HG03097 (cell line): ENCODE results near the gene SMC5.
"Not testable (repeated sequence)": the region's sequence is repeated elsewhere in the genome, so short reads cannot be mapped to it uniquely, and the experiment has no call there.

ENCODE experiments used
- ATAC-seq: cut with Tn5 transposase; IDR thresholded peaks from one replicate; pipeline ENCODE4 v1.9.1; 2021; ENCODE audit not compliant: unreplicated experiment, low FRiP score

Gene SMC5

GRCh38 chr9:70262366-70262765, 3.6 kb downstream of the SMC5 start:
- ATAC-seq = no peak

DNA sequence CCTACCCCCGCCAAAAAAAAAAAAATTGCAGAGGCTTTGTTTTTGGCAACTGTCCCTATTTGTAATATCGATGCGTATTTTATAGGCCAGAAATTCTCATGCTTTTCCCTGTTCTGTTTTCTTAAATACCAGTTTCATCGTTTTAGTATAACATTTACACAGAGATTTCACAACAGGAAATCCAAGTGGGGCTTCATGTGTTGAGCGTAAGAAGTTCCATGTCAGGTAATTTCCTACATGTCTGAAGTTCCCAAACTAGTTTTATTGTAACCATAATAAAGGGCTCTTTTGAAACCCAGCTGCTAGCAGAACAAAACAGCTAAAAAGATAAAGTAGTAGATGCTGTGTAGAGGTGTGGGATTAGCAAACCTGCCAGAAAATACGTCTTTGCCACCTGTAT, 4.2 kb downstream of the SMC5 start:
- no peak for ATAC-seq

DNA sequence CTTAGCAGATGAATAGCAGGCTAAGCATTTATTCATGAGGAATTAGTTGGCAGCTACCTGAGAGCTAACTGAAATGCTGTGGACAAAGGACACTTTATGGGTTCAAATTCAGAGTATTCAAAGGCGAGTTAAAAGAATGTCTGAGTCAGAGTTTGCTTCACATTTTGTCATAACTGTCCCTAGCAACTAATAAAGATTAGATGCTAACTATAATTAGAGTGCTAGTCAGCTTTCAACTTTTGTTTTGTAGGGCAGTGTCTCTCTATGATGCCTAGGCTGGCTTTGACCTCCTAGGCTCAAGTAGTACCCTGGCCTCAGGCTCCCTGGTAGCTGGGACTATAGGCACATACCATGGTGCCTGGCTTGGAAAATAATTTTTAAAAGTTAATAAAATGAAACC, 4.6 kb downstream of the SMC5 start:
- no peak for ATAC-seq

DNA sequence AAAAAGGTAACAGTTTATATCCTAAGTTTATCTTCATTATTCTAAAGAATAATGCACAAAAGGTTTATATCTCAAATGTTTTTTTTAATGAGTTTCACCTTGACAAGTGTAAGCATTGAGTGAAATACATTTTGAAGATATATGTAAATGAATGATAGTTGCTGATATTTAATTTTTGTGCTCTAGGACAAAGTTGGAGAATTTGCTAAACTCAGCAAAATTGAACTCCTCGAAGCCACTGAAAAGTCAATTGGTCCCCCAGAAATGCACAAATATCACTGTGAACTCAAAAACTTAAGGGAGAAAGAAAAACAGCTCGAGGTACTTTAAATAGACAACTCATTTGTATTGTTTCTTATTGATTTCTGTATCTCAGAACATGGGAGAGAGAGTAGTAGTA, 19.5 kb downstream of the SMC5 start:
- no peak for ATAC-seq

- no peak for ATAC-seq
These were observed 25.1 kb downstream of the SMC5 start for GRCh38 chr9:70283848-70284247.

DNA sequence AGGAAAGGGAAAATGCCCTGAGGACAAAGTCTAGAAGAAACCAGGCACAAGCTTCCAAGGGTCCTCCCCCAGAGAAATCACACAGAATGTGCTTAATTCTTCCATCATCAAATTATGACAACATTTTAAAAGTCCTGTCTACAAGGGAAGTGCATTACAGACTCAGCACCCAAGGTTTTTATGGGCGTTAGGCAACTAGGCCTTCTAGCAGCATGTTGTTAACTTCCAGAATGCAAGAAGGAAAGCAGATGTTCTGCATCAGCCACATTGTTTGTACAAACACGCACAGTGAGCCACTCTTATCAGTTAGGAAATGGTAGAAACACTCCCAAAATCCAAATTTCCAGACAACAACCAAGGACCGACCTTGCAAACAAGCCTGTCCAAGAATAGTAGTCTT, 26.5 kb downstream of the SMC5 start:
- ATAC-seq = no peak

DNA sequence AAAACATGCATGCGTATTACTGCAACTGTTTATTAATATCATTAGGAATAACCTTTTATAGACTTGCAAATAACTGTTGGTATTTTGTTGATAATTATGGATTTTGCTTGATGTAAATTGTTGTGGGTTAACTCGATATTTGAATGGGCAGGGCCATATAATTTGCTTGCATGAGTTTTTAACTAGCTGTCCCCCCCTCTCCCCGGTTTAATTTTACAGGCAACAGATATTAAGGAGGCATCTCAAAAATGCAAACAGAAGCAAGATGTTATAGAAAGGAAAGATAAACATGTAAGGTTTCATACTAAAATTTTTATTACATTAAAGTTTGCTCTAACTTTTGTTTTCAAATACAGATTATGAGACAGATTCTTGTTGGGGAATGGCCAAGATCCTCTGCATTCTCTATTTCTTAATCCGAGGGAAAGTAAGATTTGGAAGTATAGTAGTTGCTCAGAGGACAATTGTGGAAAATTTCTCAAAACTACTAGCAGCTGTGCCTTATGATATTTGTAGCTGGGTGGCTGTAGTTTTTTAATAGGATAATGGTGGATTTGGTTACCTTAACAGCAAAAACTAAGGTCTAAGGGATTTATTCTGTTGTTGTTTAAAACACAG, 27.3 kb downstream of the SMC5 start:
- ATAC-seq = no peak

- no peak for ATAC-seq
These were observed 31.8 kb downstream of the SMC5 start for GRCh38 chr9:70290626-70291025.

- no peak for ATAC-seq
These were observed 32.7 kb downstream of the SMC5 start for GRCh38 chr9:70291446-70291845.

GRCh38 chr9:70292253-70292652, 33.5 kb downstream of the SMC5 start:
- no peak for ATAC-seq

GRCh38 chr9:70293214-70293613, 34.4 kb downstream of the SMC5 start:
- ATAC-seq = no peak

- no peak for ATAC-seq
These were observed 38.4 kb downstream of the SMC5 start for GRCh38 chr9:70297141-70297540.

DNA sequence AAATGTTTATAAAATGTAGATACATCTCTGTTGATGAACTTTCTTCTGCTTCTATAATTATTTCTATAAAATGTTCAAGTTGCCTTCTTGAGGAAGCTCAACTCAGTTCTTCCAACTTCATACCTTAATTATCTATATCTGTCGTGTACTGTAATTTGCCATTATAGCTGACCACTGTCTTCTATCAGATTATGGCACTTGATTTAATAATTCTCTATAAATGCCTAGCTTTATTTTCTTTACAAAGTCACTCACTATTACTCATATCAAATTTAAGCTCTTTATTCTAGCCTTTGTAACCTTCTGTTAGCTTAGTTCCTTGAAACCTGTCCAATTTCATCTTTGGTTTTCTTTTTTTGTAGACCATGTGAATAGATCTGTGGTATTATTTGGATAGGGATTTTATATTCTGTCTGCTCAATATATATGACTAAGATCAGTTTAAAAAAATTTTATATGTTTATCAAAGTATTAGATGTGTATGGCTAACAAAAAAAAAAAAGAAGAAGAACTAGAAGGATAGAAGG, 39.5 kb downstream of the SMC5 start:
- no peak for ATAC-seq

DNA sequence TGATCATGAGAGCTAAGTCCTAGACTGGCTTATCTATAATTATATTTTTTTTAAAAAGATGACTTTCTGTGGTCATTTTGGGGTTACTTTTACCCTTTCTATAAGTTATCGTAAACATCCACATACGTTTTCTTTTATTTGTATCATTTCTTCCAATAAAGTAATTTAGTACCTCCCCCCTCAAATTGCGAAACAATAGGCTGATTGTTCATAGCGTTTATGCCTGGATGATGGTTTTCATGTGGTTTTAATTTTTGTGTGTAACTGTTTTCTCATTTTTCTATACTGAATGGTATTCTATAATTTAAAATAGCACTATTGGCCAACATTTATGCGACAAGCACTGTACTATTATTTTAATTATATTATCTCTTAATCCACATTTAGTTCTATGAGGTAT, 44.5 kb downstream of the SMC5 start:
- no peak for ATAC-seq

DNA sequence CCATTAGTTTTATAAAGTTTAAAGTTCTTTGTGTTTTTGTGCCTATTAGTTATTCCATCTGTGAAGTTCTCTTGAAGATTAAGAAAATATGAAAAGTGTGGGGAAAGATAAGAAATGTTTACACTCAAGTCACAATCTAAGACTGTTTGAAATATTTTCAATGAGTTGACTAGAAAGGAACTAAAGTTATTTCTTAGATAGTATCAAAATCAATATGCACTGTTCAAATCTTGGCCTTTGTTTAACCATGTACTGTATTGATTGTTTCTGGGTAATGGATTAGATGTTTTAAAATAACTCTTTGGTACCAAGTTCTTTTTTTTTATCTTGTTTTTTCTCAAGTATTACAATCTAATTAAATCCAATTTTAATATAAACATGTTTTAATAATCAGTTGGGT, 46.0 kb downstream of the SMC5 start:
- no peak for ATAC-seq

DNA sequence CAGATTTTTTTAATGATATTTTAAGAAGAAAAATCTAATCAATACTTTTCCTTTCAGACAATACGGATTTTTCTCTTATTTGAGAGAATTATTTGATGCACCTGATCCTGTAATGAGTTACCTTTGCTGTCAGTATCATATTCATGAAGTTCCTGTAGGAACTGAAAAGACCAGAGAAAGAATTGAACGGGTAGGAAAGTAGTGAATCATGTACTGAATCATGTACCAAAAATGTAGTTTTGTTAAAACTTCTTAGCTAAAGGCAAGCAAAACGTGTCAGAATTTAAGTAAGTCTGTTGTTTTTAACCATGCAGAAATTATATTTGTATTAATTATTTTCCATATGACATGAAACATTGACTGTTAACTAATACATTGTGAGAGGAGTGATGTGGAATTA, 56.6 kb downstream of the SMC5 start:
- ATAC-seq = no peak

- ATAC-seq = no peak
These were observed 59.2 kb downstream of the SMC5 start for GRCh38 chr9:70318002-70318401.

- no peak for ATAC-seq
These were observed 63.3 kb downstream of the SMC5 start for GRCh38 chr9:70322096-70322495.

DNA sequence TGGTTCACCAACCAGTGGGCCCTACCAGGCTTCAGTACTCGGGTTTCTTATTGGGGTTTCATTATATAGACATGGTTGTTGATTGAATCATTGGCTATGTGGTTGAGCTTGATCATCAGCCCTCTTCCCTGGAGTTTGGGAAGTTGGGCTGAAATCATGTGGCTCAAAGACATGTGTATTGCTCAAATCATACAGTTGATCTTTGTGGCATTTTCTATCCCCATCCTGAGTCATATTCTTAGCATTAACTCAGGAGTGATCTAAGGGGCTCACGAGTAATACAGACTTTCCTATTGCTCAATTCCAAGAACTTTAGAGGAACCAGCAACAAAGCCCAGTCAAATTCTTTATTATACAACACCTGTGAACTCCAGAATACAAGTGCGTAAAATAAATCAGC, 66.2 kb downstream of the SMC5 start:
- no peak for ATAC-seq

DNA sequence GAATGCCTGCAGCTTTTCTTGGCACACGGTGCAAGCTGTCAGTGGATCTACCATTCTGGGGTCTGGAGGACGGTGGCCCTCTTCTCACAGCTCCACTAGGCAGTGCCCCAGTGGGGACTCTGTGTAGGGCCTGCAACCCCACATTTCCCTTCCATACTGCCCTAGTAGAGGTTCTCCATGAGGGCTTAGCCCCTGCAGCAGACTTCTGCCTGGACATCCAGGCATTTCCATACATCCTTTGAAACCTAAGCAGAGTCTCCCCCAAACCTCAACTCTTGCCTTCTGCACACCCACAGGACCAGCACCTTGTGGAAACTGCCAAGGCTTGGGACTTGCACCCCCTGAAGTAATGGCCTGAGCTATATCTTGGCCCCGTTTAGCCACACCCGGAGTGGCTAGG, 69.8 kb downstream of the SMC5 start:
- ATAC-seq = not testable (repeated sequence)

- no peak for ATAC-seq
These were observed 81.8 kb downstream of the SMC5 start for GRCh38 chr9:70340572-70340971.

GRCh38 chr9:70347046-70347445, 88.3 kb downstream of the SMC5 start:
- ATAC-seq = no peak

DNA sequence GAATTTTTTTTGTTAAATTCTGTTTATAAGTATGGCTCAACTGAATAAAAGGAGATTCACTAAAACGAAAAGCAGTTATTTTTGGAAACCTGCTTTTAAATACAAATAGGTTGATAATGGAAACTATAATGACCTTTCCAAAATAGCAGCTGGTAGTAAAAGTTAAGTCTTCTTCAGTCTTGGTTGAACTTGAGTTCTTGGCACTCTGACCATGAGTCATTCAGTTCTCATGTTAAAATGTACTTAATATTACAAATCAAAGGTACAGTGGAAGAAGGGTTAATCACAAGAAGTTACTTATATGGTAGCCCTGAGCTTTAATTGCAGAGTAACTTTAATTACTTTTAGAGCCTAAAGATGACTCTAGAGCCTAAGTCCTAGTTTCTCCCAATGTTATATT, 93.6 kb downstream of the SMC5 start:
- no peak for ATAC-seq
